ENCODE results near the gene LCN15.
"Not testable (repeated sequence)": the region's sequence is repeated elsewhere in the genome, so short reads cannot be mapped to it uniquely, and the experiment has no call there.

LCN15 gene

GRCh38 chr9:136769710-136770191 lies 5.4 kb upstream of the LCN15 start:
- no peak overlapping the region for H3K27ac Mint-ChIP-seq

GRCh38 chr9:136766410-136767120 lies 2.2 kb upstream of the LCN15 start:
- peak overlapping the region; percentile 36 for H3K4me3 Mint-ChIP-seq

More at GRCh38 chr9:136769710-136770191, 5.4 kb upstream of the LCN15 start:
- Mint-ChIP-seq H3K36me3 (ENCODE audit: low read depth) (no peaks in the 10 kb centered on the region), H3K27me3 (peaks cover 8% of the 10 kb centered on the region), H3K4me3 (no peak overlapping the region), H3K4me1 (ENCODE audit: low read depth) (peaks cover 17% of the 10 kb centered on the region), H3K9me3 (peaks cover 9% of the 10 kb centered on the region)

GRCh38 chr9:136765745-136766409 lies 1.6 kb upstream of the LCN15 start:
- H3K4me3 Mint-ChIP-seq; H3K27me3 Mint-ChIP-seq; H3K27ac Mint-ChIP-seq; H3K36me3 Mint-ChIP-seq (ENCODE audit: low read depth); H3K9me3 Mint-ChIP-seq: not testable (repeated sequence)
- peaks cover 19% of the 10 kb centered on the region for H3K4me1 Mint-ChIP-seq (ENCODE audit: low read depth)

More at GRCh38 chr9:136766410-136767120, 2.2 kb upstream of the LCN15 start:
- H3K27ac Mint-ChIP-seq, result peak overlapping the region; percentile 84
- H3K4me1 Mint-ChIP-seq (ENCODE audit: low read depth), result peaks cover 17% of the 10 kb centered on the region
- H3K36me3 Mint-ChIP-seq (ENCODE audit: low read depth); H3K9me3 Mint-ChIP-seq; H3K27me3 Mint-ChIP-seq: not testable (repeated sequence)

GRCh38 chr9:136765041-136765440 lies 723 bp upstream of the LCN15 start:
- H3K27ac Mint-ChIP-seq, result no peak overlapping the region
- H3K4me3 Mint-ChIP-seq, result no peak overlapping the region
- H3K9me3 Mint-ChIP-seq, result no peaks in the 10 kb centered on the region

GRCh38 chr9:136763649-136764035 lies 676 bp downstream of the LCN15 start:
- H3K36me3 Mint-ChIP-seq (ENCODE audit: low read depth), result no peaks in the 10 kb centered on the region
- H3K27me3 Mint-ChIP-seq, result peaks cover 8% of the 10 kb centered on the region
- peaks cover 21% of the 10 kb centered on the region for H3K4me1 Mint-ChIP-seq (ENCODE audit: low read depth)
- no peak overlapping the region for H3K4me3 Mint-ChIP-seq
- H3K9me3 Mint-ChIP-seq, result no peaks in the 10 kb centered on the region
- no peak overlapping the region for H3K27ac Mint-ChIP-seq

More at GRCh38 chr9:136765041-136765440, 723 bp upstream of the LCN15 start:
- Mint-ChIP-seq H3K27me3 (peaks cover 8% of the 10 kb centered on the region), H3K4me1 (ENCODE audit: low read depth) (peaks cover 21% of the 10 kb centered on the region), H3K36me3 (ENCODE audit: low read depth) (no peaks in the 10 kb centered on the region)

- H3K36me3 Mint-ChIP-seq (ENCODE audit: low read depth), result no peaks in the 10 kb centered on the region
- no peak overlapping the region for H3K4me3 Mint-ChIP-seq
- H3K27me3 Mint-ChIP-seq, result peaks cover 8% of the 10 kb centered on the region
- H3K4me1 Mint-ChIP-seq (ENCODE audit: low read depth), result peaks cover 21% of the 10 kb centered on the region
- H3K27ac Mint-ChIP-seq, result no peak overlapping the region
- no peaks in the 10 kb centered on the region for H3K9me3 Mint-ChIP-seq
These were observed 1.2 kb downstream of the LCN15 start for GRCh38 chr9:136762915-136763648.

- no peaks in the 10 kb centered on the region for H3K36me3 Mint-ChIP-seq (ENCODE audit: low read depth)
- no peaks in the 10 kb centered on the region for H3K9me3 Mint-ChIP-seq
- no peak overlapping the region for H3K27ac Mint-ChIP-seq
- peaks cover 3% of the 10 kb centered on the region for H3K27me3 Mint-ChIP-seq
- H3K4me3 Mint-ChIP-seq, result no peak overlapping the region
- H3K4me1 Mint-ChIP-seq (ENCODE audit: low read depth), result peaks cover 21% of the 10 kb centered on the region
These were observed 2.1 kb downstream of the LCN15 start for GRCh38 chr9:136762221-136762691.

GRCh38 chr9:136761545-136761981 lies 2.8 kb downstream of the LCN15 start:
- no peak overlapping the region for H3K27ac Mint-ChIP-seq
- no peaks in the 10 kb centered on the region for H3K27me3 Mint-ChIP-seq
- no peak overlapping the region for H3K4me3 Mint-ChIP-seq
- no peaks in the 10 kb centered on the region for H3K36me3 Mint-ChIP-seq (ENCODE audit: low read depth)
- no peaks in the 10 kb centered on the region for H3K9me3 Mint-ChIP-seq
- H3K4me1 Mint-ChIP-seq (ENCODE audit: low read depth), result peaks cover 14% of the 10 kb centered on the region

- not testable (repeated sequence) for H3K9me3 Mint-ChIP-seq; H3K4me3 Mint-ChIP-seq; H3K27ac Mint-ChIP-seq; H3K36me3 Mint-ChIP-seq (ENCODE audit: low read depth); H3K27me3 Mint-ChIP-seq
- H3K4me1 Mint-ChIP-seq (ENCODE audit: low read depth), result peaks cover 10% of the 10 kb centered on the region
These were observed 3.3 kb downstream of the LCN15 start for GRCh38 chr9:136760834-136761544.

GRCh38 chr9:136760424-136760823 lies 3.9 kb downstream of the LCN15 start:
- Mint-ChIP-seq H3K4me3 (no peak overlapping the region), H3K27ac (no peak overlapping the region), H3K36me3 (ENCODE audit: low read depth) (no peaks in the 10 kb centered on the region), H3K9me3 (no peaks in the 10 kb centered on the region), H3K27me3 (peaks cover 3% of the 10 kb centered on the region), H3K4me1 (ENCODE audit: low read depth) (peaks cover 5% of the 10 kb centered on the region)

- no peak overlapping the region for H3K27ac Mint-ChIP-seq
- H3K27me3 Mint-ChIP-seq, result peaks cover 3% of the 10 kb centered on the region
- H3K4me1 Mint-ChIP-seq (ENCODE audit: low read depth), result peaks cover 4% of the 10 kb centered on the region
- H3K9me3 Mint-ChIP-seq, result no peaks in the 10 kb centered on the region
- H3K4me3 Mint-ChIP-seq, result no peak overlapping the region
- H3K36me3 Mint-ChIP-seq (ENCODE audit: low read depth), result no peaks in the 10 kb centered on the region
These were observed 4.6 kb downstream of the LCN15 start for GRCh38 chr9:136759436-136760325.

GRCh38 chr9:136759001-136759400 lies 5.3 kb downstream of the LCN15 start:
- Mint-ChIP-seq H3K27ac (no peak overlapping the region), H3K9me3 (no peaks in the 10 kb centered on the region), H3K4me3 (no peak overlapping the region), H3K36me3 (ENCODE audit: low read depth) (no peaks in the 10 kb centered on the region), H3K4me1 (ENCODE audit: low read depth) (peaks cover 4% of the 10 kb centered on the region), H3K27me3 (peaks cover 3% of the 10 kb centered on the region)

- peaks cover 4% of the 10 kb centered on the region for H3K4me1 Mint-ChIP-seq (ENCODE audit: low read depth)
- H3K27ac Mint-ChIP-seq, result no peak overlapping the region
- H3K4me3 Mint-ChIP-seq, result no peak overlapping the region
- peaks cover 4% of the 10 kb centered on the region for H3K27me3 Mint-ChIP-seq
- H3K9me3 Mint-ChIP-seq, result peaks cover 2% of the 10 kb centered on the region
- no peaks in the 10 kb centered on the region for H3K36me3 Mint-ChIP-seq (ENCODE audit: low read depth)
These were observed 6.6 kb downstream of the LCN15 start for GRCh38 chr9:136757751-136758140.

GRCh38 chr9:136757328-136757727 lies 7.0 kb downstream of the LCN15 start:
- peaks cover 4% of the 10 kb centered on the region for H3K4me1 Mint-ChIP-seq (ENCODE audit: low read depth)
- no peak overlapping the region for H3K4me3 Mint-ChIP-seq
- H3K27ac Mint-ChIP-seq, result no peak overlapping the region
- H3K36me3 Mint-ChIP-seq (ENCODE audit: low read depth), result peaks cover 3% of the 10 kb centered on the region
- H3K9me3 Mint-ChIP-seq, result peaks cover 7% of the 10 kb centered on the region
- peaks cover 8% of the 10 kb centered on the region for H3K27me3 Mint-ChIP-seq

Measured in stimulated activated naive CD8-positive, alpha-beta T cell treated with anti-CD3 and anti-CD28 coated beads, Interleukin-15, Interleukin-2, amounts not matched to agents 100 ng/mL and 50 ng/mL, for 24 hours (primary cell).